IPS-20b (cell line): ENCODE results near the gene CNNM4.
A peak's percentile ranks its signal among the peaks of the same experiment; 100 is the strongest.

Source experiments
- H3K27ac ChIP-seq: one replicate; pipeline ENCODE4 v1.5.1; 2013; ENCODE audit warnings: low read length
- H3K27me3 ChIP-seq: 2 replicates; pipeline ENCODE4 v1.6.1; 2013; ENCODE audit warnings: mild to moderate bottlenecking, low read length, inconsistent platforms; ENCODE audit not compliant: insufficient read depth
- H3K36me3 ChIP-seq: 2 replicates; pipeline ENCODE4 v1.6.1; 2013; ENCODE audit warnings: low read depth, mild to moderate bottlenecking, inconsistent platforms, low read length, moderate library complexity; ENCODE audit not compliant: insufficient read depth
- H3K4me1 ChIP-seq: 2 replicates; pipeline ENCODE4 v1.6.1; 2013; ENCODE audit warnings: mild to moderate bottlenecking, control low read depth, inconsistent platforms, low read length, moderate library complexity; ENCODE audit not compliant: insufficient read depth
- H3K4me3 ChIP-seq: 2 replicates; pipeline ENCODE4 v1.5.1; 2013; ENCODE audit warnings: mild to moderate bottlenecking, low read length, inconsistent platforms
- H3K9ac ChIP-seq: 2 replicates; pipeline ENCODE4 v1.6.1; 2013; ENCODE audit warnings: low read depth, mild to moderate bottlenecking, inconsistent platforms, low read length, moderate library complexity
- H3K9me3 ChIP-seq: 2 replicates; pipeline ENCODE4 v1.6.1; 2013; ENCODE audit warnings: mild to moderate bottlenecking, low read depth, low read length, inconsistent platforms; ENCODE audit not compliant: insufficient read depth

Gene CNNM4

DNA sequence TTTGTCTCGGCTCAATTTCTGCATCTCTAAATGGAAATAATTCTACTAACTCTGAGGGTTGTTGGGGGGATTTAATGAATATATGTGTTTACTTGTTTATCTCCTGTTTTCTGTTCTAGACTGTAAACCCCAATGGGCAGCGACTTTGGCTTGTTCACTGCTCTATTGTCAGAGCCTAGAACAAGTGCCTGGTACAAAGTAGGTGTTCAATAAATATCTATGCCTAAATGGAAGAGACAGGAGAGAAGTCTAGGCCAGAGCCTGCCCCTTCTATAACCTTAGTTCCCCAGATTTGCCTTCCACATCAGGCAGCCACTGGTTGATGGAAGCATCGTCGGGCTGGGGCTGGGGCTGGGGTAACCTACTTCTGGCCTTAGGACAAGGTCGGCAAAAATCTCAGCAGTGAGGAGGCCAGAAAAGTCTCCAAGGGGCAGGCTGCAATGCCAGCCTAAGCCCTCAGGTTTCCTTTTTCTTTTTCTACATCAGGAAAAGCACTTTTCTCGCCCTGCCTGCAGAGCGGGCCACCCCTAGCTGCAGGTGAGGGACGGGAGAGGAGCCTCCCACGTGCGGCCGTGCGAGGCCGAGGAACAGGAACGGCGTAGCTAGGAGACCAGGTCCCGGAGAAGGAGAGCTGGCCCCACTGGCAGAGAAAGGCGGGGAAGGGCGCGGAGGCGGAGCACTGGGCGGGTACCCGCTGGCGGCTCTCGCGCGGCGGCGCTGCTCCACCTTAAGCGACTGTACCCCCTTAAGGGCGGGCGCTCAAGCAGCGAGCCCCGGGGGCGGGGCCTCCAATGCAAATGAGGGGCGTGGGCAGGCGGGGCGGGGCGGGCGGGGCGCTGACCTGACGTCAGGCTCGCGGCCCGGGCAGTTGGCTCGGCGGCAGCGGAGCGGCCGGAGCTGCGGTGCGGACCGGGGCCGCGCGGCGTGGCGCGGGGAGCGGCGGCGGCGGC lies at the start of gene CNNM4:
TSS of gene CNNM4 (plus strand) at position 867 of the 950 bp plus-strand sequence. CDS start 98 bp downstream, outside the sequence.
- peaks cover 22% of the 10 kb centered on the region; the same call in 1 of the 2 replicates for H3K4me1 ChIP-seq
- peak within 1 kb of the TSS; percentile 73 for H3K4me3 ChIP-seq
- H3K9ac ChIP-seq = peak within 1 kb of the TSS; percentile 69; the same call in 1 of the 2 replicates
- H3K27ac ChIP-seq = no peak within 1 kb of the TSS
- no peaks in the 10 kb centered on the region for H3K36me3 ChIP-seq
- no peaks in the 10 kb centered on the region for H3K9me3 ChIP-seq
- H3K27me3 ChIP-seq = peaks cover 11% of the 10 kb centered on the region; the same call in 1 of the 2 replicates

- H3K27ac ChIP-seq = no peak overlapping the region
- no peak overlapping the region for H3K9ac ChIP-seq
- H3K27me3 ChIP-seq = no peaks in the 10 kb centered on the region
- H3K36me3 ChIP-seq = peaks cover 64% of the 10 kb centered on the region
- no peak overlapping the region for H3K4me3 ChIP-seq
- no peaks in the 10 kb centered on the region for H3K4me1 ChIP-seq
- no peaks in the 10 kb centered on the region for H3K9me3 ChIP-seq
Measured at GRCh38 chr2:96710985-96711384, 49.7 kb upstream of the CNNM4 start.

GRCh38 chr2:96715658-96716057 lies 45.0 kb upstream of the CNNM4 start:
- no peak overlapping the region for H3K4me3 ChIP-seq
- no peaks in the 10 kb centered on the region for H3K4me1 ChIP-seq
- no peaks in the 10 kb centered on the region for H3K27me3 ChIP-seq
- peaks cover 41% of the 10 kb centered on the region for H3K36me3 ChIP-seq
- H3K27ac ChIP-seq = no peak overlapping the region
- H3K9ac ChIP-seq = no peak overlapping the region
- H3K9me3 ChIP-seq = no peaks in the 10 kb centered on the region

GRCh38 chr2:96716388-96716787 lies 44.3 kb upstream of the CNNM4 start:
- no peaks in the 10 kb centered on the region for H3K4me1 ChIP-seq
- H3K4me3 ChIP-seq = no peak overlapping the region
- peaks cover 34% of the 10 kb centered on the region for H3K36me3 ChIP-seq
- no peaks in the 10 kb centered on the region for H3K27me3 ChIP-seq
- H3K9me3 ChIP-seq = no peaks in the 10 kb centered on the region
- H3K27ac ChIP-seq = no peak overlapping the region
- H3K9ac ChIP-seq = no peak overlapping the region

DNA sequence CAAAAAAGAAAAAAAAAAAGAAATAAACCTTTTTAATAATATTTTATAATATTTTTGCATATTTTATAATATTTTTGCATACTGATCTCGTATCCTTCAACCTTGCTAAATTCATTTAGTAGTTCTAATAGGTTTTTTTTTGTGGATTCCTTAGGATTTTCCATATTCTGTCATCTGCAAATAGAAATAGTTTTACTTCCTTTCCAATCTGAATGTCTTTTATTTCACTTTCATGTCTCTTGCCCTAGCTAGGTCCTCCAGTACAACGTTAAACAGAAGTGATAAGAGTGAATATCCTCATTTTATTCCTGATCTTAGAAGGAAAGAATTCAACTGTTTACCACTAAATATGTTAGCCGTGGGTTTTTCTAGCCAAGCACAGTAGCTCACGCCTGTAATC lies 34.6 kb upstream of the CNNM4 start:
- Histone ChIP-seq H3K4me1 (no peaks in the 10 kb centered on the region), H3K9me3 (no peaks in the 10 kb centered on the region), H3K27me3 (no peaks in the 10 kb centered on the region), H3K4me3 (no peak overlapping the region), H3K27ac (no peak overlapping the region), H3K9ac (no peak overlapping the region), H3K36me3 (peaks cover 42% of the 10 kb centered on the region)

GRCh38 chr2:96727431-96727830 lies 33.3 kb upstream of the CNNM4 start:
- no peak overlapping the region for H3K9ac ChIP-seq
- no peaks in the 10 kb centered on the region for H3K4me1 ChIP-seq
- H3K9me3 ChIP-seq = no peaks in the 10 kb centered on the region
- H3K36me3 ChIP-seq = peaks cover 55% of the 10 kb centered on the region
- no peak overlapping the region for H3K4me3 ChIP-seq
- no peak overlapping the region for H3K27ac ChIP-seq
- no peaks in the 10 kb centered on the region for H3K27me3 ChIP-seq

DNA sequence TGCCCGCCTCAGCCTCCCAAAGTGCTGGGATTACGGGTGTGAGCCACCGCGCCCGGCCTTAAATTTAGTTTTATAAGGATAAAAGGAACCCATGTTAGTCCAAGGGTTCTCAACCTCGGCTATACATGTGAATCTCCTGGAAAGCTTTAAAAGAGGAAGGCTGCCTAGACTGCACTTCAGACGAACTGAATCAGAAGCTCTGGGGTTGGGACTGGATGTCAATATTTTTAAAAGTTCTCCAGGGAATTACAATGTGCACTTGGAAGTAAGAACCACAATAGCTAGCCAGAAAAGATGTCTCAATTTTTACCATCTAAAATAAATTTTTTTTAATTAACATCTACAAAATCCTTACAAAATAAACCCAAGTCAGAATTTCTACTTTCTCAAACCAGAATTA lies 31.0 kb upstream of the CNNM4 start:
- Histone ChIP-seq H3K9ac (no peak overlapping the region), H3K4me1 (no peaks in the 10 kb centered on the region), H3K27ac (no peak overlapping the region), H3K36me3 (peaks cover 71% of the 10 kb centered on the region), H3K9me3 (no peaks in the 10 kb centered on the region), H3K4me3 (no peak overlapping the region), H3K27me3 (no peaks in the 10 kb centered on the region)

DNA sequence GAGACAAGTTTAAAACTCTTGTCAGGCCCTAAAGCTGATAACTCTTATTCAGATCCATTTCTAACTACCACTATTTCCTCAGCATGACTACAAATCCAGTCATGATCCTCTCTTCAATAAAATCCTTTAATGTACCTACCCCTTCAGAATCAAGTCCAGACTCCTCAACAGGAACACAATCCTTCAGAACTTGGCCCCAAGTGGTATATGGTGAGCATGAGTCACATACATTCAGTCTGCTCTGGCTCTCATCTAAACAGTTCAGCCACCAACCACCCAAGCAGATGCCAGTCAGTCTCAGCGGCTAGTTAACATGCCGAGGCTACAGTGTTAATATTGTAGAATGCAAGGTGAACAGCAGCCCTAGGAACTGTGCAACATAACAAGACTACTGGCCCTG lies 30.5 kb upstream of the CNNM4 start:
- Histone ChIP-seq H3K4me3 (no peak overlapping the region), H3K36me3 (peaks cover 76% of the 10 kb centered on the region), H3K27me3 (no peaks in the 10 kb centered on the region), H3K4me1 (no peaks in the 10 kb centered on the region), H3K9ac (no peak overlapping the region), H3K27ac (no peak overlapping the region), H3K9me3 (no peaks in the 10 kb centered on the region)

GRCh38 chr2:96733931-96734330 lies 26.8 kb upstream of the CNNM4 start:
- no peak overlapping the region for H3K4me3 ChIP-seq
- no peak overlapping the region for H3K27ac ChIP-seq
- H3K27me3 ChIP-seq = no peaks in the 10 kb centered on the region
- no peaks in the 10 kb centered on the region for H3K4me1 ChIP-seq
- peaks cover 79% of the 10 kb centered on the region for H3K36me3 ChIP-seq
- H3K9ac ChIP-seq = no peak overlapping the region
- no peaks in the 10 kb centered on the region for H3K9me3 ChIP-seq

GRCh38 chr2:96734880-96735583 lies 25.7 kb upstream of the CNNM4 start:
- Histone ChIP-seq H3K36me3 (peaks cover 71% of the 10 kb centered on the region), H3K4me1 (0 out of 2 replicates have a peak, but pooled peaks cover 3% of the 10 kb centered on the region), H3K27ac (no peak overlapping the region), H3K4me3 (no peak overlapping the region), H3K27me3 (no peaks in the 10 kb centered on the region), H3K9me3 (no peaks in the 10 kb centered on the region), H3K9ac (no peak overlapping the region)

- no peaks in the 10 kb centered on the region for H3K27me3 ChIP-seq
- H3K4me3 ChIP-seq = no peak overlapping the region
- no peak overlapping the region for H3K9ac ChIP-seq
- H3K9me3 ChIP-seq = no peaks in the 10 kb centered on the region
- 0 out of 2 replicates have a peak, but pooled peaks cover 3% of the 10 kb centered on the region for H3K4me1 ChIP-seq
- H3K36me3 ChIP-seq = peaks cover 49% of the 10 kb centered on the region
- H3K27ac ChIP-seq = no peak overlapping the region
Measured at GRCh38 chr2:96737251-96737650, 23.5 kb upstream of the CNNM4 start.
